Measurements from ENCODE around the gene DPH7. TPM values are rescaled to one million over a fixed set of nuclear protein-coding genes. Genes with fewer than 3 reads are reported as not detected.
A peak's percentile ranks its signal among the peaks of the same experiment; 100 is the strongest.
"Not testable (repeated sequence)": the region's sequence is repeated elsewhere in the genome, so short reads cannot be mapped to it uniquely, and the experiment has no call there.

DPH7 gene
- total RNA-seq, 1 donor from 2014 or later, result 34.4 TPM

DNA sequence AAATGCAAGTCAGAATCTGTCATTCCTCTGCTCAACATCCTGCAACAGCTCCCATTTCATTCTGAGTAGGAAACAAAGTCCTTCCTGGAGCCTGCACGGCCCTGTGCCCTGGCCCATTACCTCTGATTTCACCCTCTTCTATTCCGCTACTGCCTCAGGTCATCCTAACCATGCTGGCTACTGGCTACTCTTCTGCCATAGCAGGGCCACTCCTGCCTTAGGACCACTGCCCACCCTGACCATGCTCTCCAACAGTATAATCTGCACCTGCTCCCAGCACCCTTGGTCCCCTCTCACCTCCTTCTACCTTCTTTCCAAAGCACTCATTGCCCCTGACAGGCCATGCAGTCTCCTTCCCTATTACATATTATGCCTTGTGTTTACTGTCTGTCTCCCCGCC lies 8.2 kb downstream of the DPH7 start:
- H4K20me1 ChIP-seq (ENCODE audit: insufficient read depth, low read length), result peaks cover 30% of the 10 kb centered on the region
- Mint-ChIP-seq H3K27ac (ENCODE audit: unreplicated experiment) (no peak overlapping the region), H3K9me3 (ENCODE audit: unreplicated experiment) (peaks cover 5% of the 10 kb centered on the region), H3K27me3 (ENCODE audit: low read depth, unreplicated experiment) (no peaks in the 10 kb centered on the region), H3K36me3 (ENCODE audit: low read depth, unreplicated experiment) (peaks cover 23% of the 10 kb centered on the region), H3K4me3 (ENCODE audit: unreplicated experiment) (peak overlapping the region; percentile 58), H3K4me1 (ENCODE audit: low read depth, unreplicated experiment) (no peaks in the 10 kb centered on the region)
- no peaks in the 10 kb centered on the region for H3K9me3 ChIP-seq (ENCODE audit: insufficient read depth, low read depth, low read length)
- FAIRE-seq, result no peak
- H2AFZ ChIP-seq (ENCODE audit: low read depth, low read length), result no peak overlapping the region
- peaks cover 33% of the 10 kb centered on the region for H3K79me2 ChIP-seq (ENCODE audit: insufficient read depth, low read length)
- H3K36me3 ChIP-seq (ENCODE audit: insufficient read depth, low read length), result peaks cover 20% of the 10 kb centered on the region
- H3K4me2 ChIP-seq (ENCODE audit: low read length), result no peak overlapping the region
- H3K27me3 ChIP-seq (ENCODE audit: insufficient read depth, low read length), result no peaks in the 10 kb centered on the region
- H3K4me1 ChIP-seq (ENCODE audit: insufficient read depth, low read length), result no peaks in the 10 kb centered on the region
- H3K27ac ChIP-seq (ENCODE audit: low read depth, low read length), result no peak overlapping the region
- H3K4me3 ChIP-seq (ENCODE audit: insufficient read depth, low read depth, low read length), result no peak overlapping the region
- H3K9ac ChIP-seq (ENCODE audit: low read length), result no peak overlapping the region
- DNase-seq (ENCODE audit: low read depth), result no peak
- TF ChIP-seq, protein P1, sequence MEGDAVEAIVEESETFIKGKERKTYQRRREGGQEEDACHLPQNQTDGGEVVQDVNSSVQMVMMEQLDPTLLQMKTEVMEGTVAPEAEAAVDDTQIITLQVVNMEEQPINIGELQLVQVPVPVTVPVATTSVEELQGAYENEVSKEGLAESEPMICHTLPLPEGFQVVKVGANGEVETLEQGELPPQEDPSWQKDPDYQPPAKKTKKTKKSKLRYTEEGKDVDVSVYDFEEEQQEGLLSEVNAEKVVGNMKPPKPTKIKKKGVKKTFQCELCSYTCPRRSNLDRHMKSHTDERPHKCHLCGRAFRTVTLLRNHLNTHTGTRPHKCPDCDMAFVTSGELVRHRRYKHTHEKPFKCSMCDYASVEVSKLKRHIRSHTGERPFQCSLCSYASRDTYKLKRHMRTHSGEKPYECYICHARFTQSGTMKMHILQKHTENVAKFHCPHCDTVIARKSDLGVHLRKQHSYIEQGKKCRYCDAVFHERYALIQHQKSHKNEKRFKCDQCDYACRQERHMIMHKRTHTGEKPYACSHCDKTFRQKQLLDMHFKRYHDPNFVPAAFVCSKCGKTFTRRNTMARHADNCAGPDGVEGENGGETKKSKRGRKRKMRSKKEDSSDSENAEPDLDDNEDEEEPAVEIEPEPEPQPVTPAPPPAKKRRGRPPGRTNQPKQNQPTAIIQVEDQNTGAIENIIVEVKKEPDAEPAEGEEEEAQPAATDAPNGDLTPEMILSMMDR (IDR thresholded peaks at IDR 0.05; ENCODE audit: insufficient read depth, low read depth, low read length), result no peak
- TF ChIP-seq EZH2 (IDR thresholded peaks at IDR 0.05; ENCODE audit: insufficient read depth, low read length), result no peak

DNA sequence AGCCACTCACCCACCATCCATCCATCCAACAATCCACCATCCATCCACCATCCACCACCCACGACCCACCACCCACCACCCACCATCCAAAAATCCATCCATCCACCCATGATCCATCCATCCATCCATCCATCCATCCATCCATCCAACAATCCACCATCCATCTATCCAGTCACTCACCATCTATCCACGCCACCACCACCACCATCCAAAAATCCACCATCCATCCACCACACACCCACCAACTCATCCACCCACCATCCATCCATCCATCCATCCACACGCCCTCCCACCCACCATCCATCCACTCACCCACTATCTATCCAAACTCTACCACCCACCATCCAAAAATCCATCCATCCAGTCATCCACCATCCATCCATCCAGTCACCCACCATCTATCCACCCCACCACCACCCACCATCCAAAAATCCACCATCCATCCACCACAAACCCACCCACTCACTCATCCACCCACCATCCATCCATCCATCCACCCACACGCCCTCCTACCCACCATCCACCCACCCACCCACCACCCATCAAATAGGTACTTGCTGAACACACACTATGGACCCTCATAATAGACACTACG lies 9.0 kb downstream of the DPH7 start:
- Histone ChIP-seq H3K4me3 (ENCODE audit: insufficient read depth, low read depth, low read length) (no peak overlapping the region), H3K27ac (ENCODE audit: low read depth, low read length) (no peak overlapping the region), H3K36me3 (ENCODE audit: insufficient read depth, low read length) (peaks cover 18% of the 10 kb centered on the region), H3K4me1 (ENCODE audit: insufficient read depth, low read length) (no peaks in the 10 kb centered on the region), H3K27me3 (ENCODE audit: insufficient read depth, low read length) (no peaks in the 10 kb centered on the region), H2AFZ (ENCODE audit: low read depth, low read length) (no peak overlapping the region), H3K9me3 (ENCODE audit: insufficient read depth, low read depth, low read length) (no peaks in the 10 kb centered on the region), H3K9ac (ENCODE audit: low read length) (no peak overlapping the region), H4K20me1 (ENCODE audit: insufficient read depth, low read length) (peaks cover 28% of the 10 kb centered on the region), H3K4me2 (ENCODE audit: low read length) (no peak overlapping the region), H3K79me2 (ENCODE audit: insufficient read depth, low read length) (peaks cover 26% of the 10 kb centered on the region)
- no peak overlapping the region for H3K27ac Mint-ChIP-seq (ENCODE audit: unreplicated experiment)
- H3K4me3 Mint-ChIP-seq (ENCODE audit: unreplicated experiment), result no peak overlapping the region
- no peak for TF ChIP-seq EZH2 (IDR thresholded peaks at IDR 0.05; ENCODE audit: insufficient read depth, low read length)
- TF ChIP-seq, protein P1 (IDR thresholded peaks at IDR 0.05; ENCODE audit: insufficient read depth, low read depth, low read length), result no peak
- peaks cover 5% of the 10 kb centered on the region for H3K9me3 Mint-ChIP-seq (ENCODE audit: unreplicated experiment)
- no peaks in the 10 kb centered on the region for H3K4me1 Mint-ChIP-seq (ENCODE audit: low read depth, unreplicated experiment)
- DNase-seq (ENCODE audit: low read depth) (no peak), FAIRE-seq (no peak)
- H3K36me3 Mint-ChIP-seq (ENCODE audit: low read depth, unreplicated experiment), result peaks cover 15% of the 10 kb centered on the region
- H3K27me3 Mint-ChIP-seq (ENCODE audit: low read depth, unreplicated experiment), result no peaks in the 10 kb centered on the region

DNA sequence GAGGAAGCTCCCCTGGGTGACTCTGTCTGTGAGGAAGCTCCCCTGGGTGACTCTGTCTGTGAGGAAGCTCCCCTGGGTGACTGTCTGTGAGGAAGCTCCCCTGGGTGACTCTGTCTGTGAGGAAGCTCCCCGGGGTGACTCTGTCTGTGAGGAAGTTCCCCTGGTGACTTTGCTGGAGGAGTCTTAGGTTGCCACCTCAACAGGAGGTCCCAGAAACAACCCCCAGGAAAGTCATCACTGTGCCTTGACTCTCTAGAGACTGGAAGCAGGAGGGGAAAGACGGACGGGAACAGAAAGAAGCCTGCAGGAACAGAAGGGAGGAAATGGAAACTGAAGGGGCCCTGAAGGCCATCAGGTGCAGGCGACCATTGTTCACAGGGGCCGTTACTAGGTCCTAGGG lies 10.3 kb downstream of the DPH7 start:
- Mint-ChIP-seq H3K36me3 (ENCODE audit: low read depth, unreplicated experiment) (peaks cover 22% of the 10 kb centered on the region), H3K27ac (ENCODE audit: unreplicated experiment) (peak overlapping the region; percentile 47)
- not testable (repeated sequence) for FAIRE-seq; H3K4me3 ChIP-seq (ENCODE audit: insufficient read depth, low read depth, low read length); H3K9ac ChIP-seq (ENCODE audit: low read length); H3K4me2 ChIP-seq (ENCODE audit: low read length); H2AFZ ChIP-seq (ENCODE audit: low read depth, low read length); DNase-seq (ENCODE audit: low read depth); H3K27ac ChIP-seq (ENCODE audit: low read depth, low read length); H3K4me3 Mint-ChIP-seq (ENCODE audit: unreplicated experiment); H3K4me1 Mint-ChIP-seq (ENCODE audit: low read depth, unreplicated experiment); H3K27me3 ChIP-seq (ENCODE audit: insufficient read depth, low read length); H3K9me3 ChIP-seq (ENCODE audit: insufficient read depth, low read depth, low read length); H3K27me3 Mint-ChIP-seq (ENCODE audit: low read depth, unreplicated experiment); H3K4me1 ChIP-seq (ENCODE audit: insufficient read depth, low read length); H3K9me3 Mint-ChIP-seq (ENCODE audit: unreplicated experiment)
- H3K36me3 ChIP-seq (ENCODE audit: insufficient read depth, low read length), result peaks cover 18% of the 10 kb centered on the region
- H3K79me2 ChIP-seq (ENCODE audit: insufficient read depth, low read length), result peaks cover 23% of the 10 kb centered on the region
- H4K20me1 ChIP-seq (ENCODE audit: insufficient read depth, low read length), result peaks cover 24% of the 10 kb centered on the region
